ENCODE data around the gene EYS. TPM values are rescaled to one million over a fixed set of nuclear protein-coding genes. Genes with fewer than 3 reads are reported as not detected.
"Not testable (repeated sequence)": the region's sequence is repeated elsewhere in the genome, so short reads cannot be mapped to it uniquely, and the experiment has no call there.

Gene EYS
- total RNA-seq, 2 experiments from 2014 or later: not detected

DNA sequence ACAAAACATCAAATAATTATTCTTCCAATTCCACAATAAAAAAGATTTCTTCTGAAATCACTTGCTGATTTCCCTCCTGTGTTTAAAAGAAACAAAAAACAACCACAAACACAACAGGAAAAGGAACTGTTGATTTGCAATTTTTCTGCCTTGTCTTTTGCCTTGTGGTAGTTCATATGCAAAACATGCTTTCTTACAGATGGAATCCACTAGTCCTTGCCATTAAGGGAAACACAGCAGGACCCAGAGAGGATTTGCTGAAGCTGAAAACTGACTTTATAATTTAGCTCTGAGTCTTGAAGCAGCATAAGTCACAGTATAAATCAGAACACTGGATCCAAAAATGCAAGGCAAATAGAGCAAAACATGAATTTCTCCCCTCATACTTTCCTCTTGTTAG, 1742.7 kb downstream of the EYS start:
- no peak overlapping the region for H3K4me3 Mint-ChIP-seq
- CTCF ChIA-PET: no interaction called here
- Histone ChIP-seq H3K4me3 (ENCODE audit: low read length) (no peak overlapping the region), H3K27ac (ENCODE audit: low read depth in 1 of 2, low read length in 2 of 2) (no peak overlapping the region), H3K27me3 (ENCODE audit: control insufficient read depth in 1 of 2, insufficient read depth in 2 of 2, low read length in 2 of 2) (no peaks in the 10 kb centered on the region), H3K4me1 (ENCODE audit: insufficient read depth, low read length) (no peaks in the 10 kb centered on the region), H3K9me3 (ENCODE audit: control insufficient read depth in 1 of 2, insufficient read depth in 1 of 2, low read length in 2 of 2) (no peaks in the 10 kb centered on the region), H3K36me3 (ENCODE audit: insufficient read depth, low read length) (no peaks in the 10 kb centered on the region)
- no peaks in the 10 kb centered on the region for H3K4me1 Mint-ChIP-seq (ENCODE audit: low read depth)
- POLR2A ChIA-PET: no interaction called here
- no peak overlapping the region for H3K27ac Mint-ChIP-seq
- DNase-seq (no peak), ATAC-seq (ENCODE audit: poor library complexity) (no peak)
- TF ChIP-seq, protein P1, sequence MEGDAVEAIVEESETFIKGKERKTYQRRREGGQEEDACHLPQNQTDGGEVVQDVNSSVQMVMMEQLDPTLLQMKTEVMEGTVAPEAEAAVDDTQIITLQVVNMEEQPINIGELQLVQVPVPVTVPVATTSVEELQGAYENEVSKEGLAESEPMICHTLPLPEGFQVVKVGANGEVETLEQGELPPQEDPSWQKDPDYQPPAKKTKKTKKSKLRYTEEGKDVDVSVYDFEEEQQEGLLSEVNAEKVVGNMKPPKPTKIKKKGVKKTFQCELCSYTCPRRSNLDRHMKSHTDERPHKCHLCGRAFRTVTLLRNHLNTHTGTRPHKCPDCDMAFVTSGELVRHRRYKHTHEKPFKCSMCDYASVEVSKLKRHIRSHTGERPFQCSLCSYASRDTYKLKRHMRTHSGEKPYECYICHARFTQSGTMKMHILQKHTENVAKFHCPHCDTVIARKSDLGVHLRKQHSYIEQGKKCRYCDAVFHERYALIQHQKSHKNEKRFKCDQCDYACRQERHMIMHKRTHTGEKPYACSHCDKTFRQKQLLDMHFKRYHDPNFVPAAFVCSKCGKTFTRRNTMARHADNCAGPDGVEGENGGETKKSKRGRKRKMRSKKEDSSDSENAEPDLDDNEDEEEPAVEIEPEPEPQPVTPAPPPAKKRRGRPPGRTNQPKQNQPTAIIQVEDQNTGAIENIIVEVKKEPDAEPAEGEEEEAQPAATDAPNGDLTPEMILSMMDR (IDR thresholded peaks at IDR 0.05): no peak
- intact Hi-C loops (cut with DNase I, micrococcal nuclease): no loop called here
- H3K27me3 Mint-ChIP-seq: no peaks in the 10 kb centered on the region
- H3K36me3 Mint-ChIP-seq (ENCODE audit: low read depth): no peaks in the 10 kb centered on the region
- no peaks in the 10 kb centered on the region for H3K9me3 Mint-ChIP-seq

DNA sequence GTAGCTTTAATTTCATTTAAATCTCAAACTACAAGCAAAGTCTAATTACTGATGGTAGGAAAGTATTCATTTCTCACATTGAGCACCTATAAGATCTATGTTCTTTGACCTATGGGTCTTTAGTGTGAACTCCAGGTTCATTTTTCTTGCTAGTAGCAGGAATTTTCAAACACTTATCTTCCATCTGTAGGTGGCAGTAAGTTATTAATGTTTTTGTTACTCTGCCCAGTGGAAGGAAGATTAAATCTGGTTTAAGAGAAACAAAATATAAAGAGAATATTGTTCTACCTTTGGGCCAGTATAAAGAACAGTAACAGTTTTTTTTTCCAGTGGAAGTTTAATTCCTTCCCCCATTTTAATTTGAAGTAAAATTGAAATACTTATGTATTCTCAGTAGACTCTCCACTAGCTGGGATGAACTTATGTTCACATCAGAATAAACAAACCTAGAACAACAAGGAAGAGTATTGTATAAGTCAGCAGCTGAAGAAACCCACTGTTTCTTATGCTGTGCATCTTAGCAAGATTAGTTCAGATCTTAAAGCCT, 1743.2 kb downstream of the EYS start:
- H3K4me3 Mint-ChIP-seq: no peak overlapping the region
- ATAC-seq (ENCODE audit: poor library complexity) (no peak), DNase-seq (no peak)
- ChIA-PET POLR2A (no interaction called here), CTCF (no interaction called here)
- TF ChIP-seq, protein P1 (IDR thresholded peaks at IDR 0.05): no peak
- no peaks in the 10 kb centered on the region for H3K27me3 Mint-ChIP-seq
- Histone ChIP-seq H3K27ac (ENCODE audit: low read depth in 1 of 2, low read length in 2 of 2) (no peak overlapping the region), H3K27me3 (ENCODE audit: control insufficient read depth in 1 of 2, insufficient read depth in 2 of 2, low read length in 2 of 2) (no peaks in the 10 kb centered on the region), H3K9me3 (ENCODE audit: control insufficient read depth in 1 of 2, insufficient read depth in 1 of 2, low read length in 2 of 2) (no peaks in the 10 kb centered on the region), H3K36me3 (ENCODE audit: insufficient read depth, low read length) (no peaks in the 10 kb centered on the region), H3K4me1 (ENCODE audit: insufficient read depth, low read length) (no peaks in the 10 kb centered on the region), H3K4me3 (ENCODE audit: low read length) (no peak overlapping the region)
- H3K4me1 Mint-ChIP-seq (ENCODE audit: low read depth): no peaks in the 10 kb centered on the region
- intact Hi-C loops (cut with DNase I, micrococcal nuclease): no loop called here
- no peaks in the 10 kb centered on the region for H3K9me3 Mint-ChIP-seq
- H3K36me3 Mint-ChIP-seq (ENCODE audit: low read depth): no peaks in the 10 kb centered on the region
- H3K27ac Mint-ChIP-seq: no peak overlapping the region

DNA sequence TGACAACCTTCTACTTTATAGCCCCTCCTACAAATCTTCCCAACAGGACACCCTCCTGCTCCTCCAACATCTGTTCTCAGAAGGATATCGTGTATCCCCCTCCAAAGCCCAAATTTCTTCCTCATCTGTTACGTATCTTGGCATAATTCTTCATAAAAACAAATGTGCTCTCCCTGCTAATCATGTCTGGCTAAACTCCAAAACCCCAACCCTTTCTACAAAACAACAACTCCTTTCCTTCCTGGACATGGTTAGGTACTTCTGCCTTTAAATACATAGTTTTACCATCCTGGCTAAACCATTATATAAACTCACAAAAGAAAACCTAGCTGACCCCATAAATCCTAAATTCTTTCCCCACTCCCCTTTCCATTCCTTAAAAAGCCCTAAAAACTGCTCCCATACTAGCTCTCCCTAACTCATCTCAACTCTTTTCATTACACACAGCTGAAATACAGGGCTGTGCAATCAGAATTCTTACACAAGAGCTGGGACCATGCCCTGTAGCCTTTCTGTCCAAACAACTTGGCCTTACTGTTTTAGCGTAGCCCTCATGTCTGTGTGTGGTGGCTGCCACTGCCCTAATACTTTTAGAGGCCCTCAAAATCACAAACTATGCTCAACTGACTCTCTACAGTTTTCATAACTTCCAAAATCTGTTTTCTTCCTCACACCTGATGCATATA, 1753.5 kb downstream of the EYS start:
- not testable (repeated sequence) for ATAC-seq (ENCODE audit: poor library complexity)

More for the DNA sequence above, 1753.5 kb downstream of the EYS start:
- H3K27ac ChIP-seq (ENCODE audit: low read depth in 1 of 2, low read length in 2 of 2); intact Hi-C loops (cut with DNase I, micrococcal nuclease); H3K36me3 Mint-ChIP-seq (ENCODE audit: low read depth); H3K4me1 ChIP-seq (ENCODE audit: insufficient read depth, low read length); DNase-seq; POLR2A ChIA-PET; H3K27me3 Mint-ChIP-seq; H3K4me3 ChIP-seq (ENCODE audit: low read length); H3K4me3 Mint-ChIP-seq; H3K27me3 ChIP-seq (ENCODE audit: control insufficient read depth in 1 of 2, insufficient read depth in 2 of 2, low read length in 2 of 2); H3K36me3 ChIP-seq (ENCODE audit: insufficient read depth, low read length); H3K9me3 ChIP-seq (ENCODE audit: control insufficient read depth in 1 of 2, insufficient read depth in 1 of 2, low read length in 2 of 2); H3K27ac Mint-ChIP-seq; CTCF ChIA-PET; H3K4me1 Mint-ChIP-seq (ENCODE audit: low read depth); H3K9me3 Mint-ChIP-seq: not testable (repeated sequence)
